Measurements from ENCODE around the gene SLC15A3.
A peak's percentile ranks its signal among the peaks of the same experiment; 100 is the strongest.

The SLC15A3 gene

GRCh38 chr11:60985501-60985900 is 33.5 kb upstream of the SLC15A3 start:
- H2AFZ ChIP-seq (ENCODE audit: low read length): no peak overlapping the region
- H4K8ac ChIP-seq (ENCODE audit: low read depth, low read length): no peak overlapping the region
- no peaks in the 10 kb centered on the region for H3K79me1 ChIP-seq (ENCODE audit: low read depth, low read length)
- no peak overlapping the region for H2BK120ac ChIP-seq (ENCODE audit: low read depth, low read length)
- no peak overlapping the region for H2BK15ac ChIP-seq (ENCODE audit: low read length)
- H3K18ac ChIP-seq (ENCODE audit: low read length): no peak overlapping the region
- H3K4me2 ChIP-seq (ENCODE audit: insufficient read depth, low read length, poor library complexity, severe bottlenecking): no peak overlapping the region
- no peak overlapping the region for H3K4me3 ChIP-seq (ENCODE audit: low read length in 2 of 2)
- H4K91ac ChIP-seq (ENCODE audit: low read depth, low read length, poor library complexity): no peak overlapping the region
- H2BK5ac ChIP-seq (ENCODE audit: low read length): no peak overlapping the region
- H3K36me3 ChIP-seq (replicated peaks in 1 of 2; ENCODE audit: control insufficient read depth in 2 of 2, insufficient read depth in 2 of 2, low read length in 2 of 2): no peaks in the 10 kb centered on the region
- H3K23ac ChIP-seq (ENCODE audit: low read depth, low read length, poor library complexity): no peak overlapping the region
- no peak overlapping the region for H2AK5ac ChIP-seq (ENCODE audit: low read depth, low read length)
- H3K27me3 ChIP-seq (ENCODE audit: control insufficient read depth in 3 of 3, insufficient read depth in 3 of 3, low read depth in 1 of 3, low read length in 3 of 3): peaks cover 0 to 38% (median 0%) of the 10 kb centered on the region in 3 experiments
- H3K27ac ChIP-seq (replicated peaks; ENCODE audit: low read length): no peak overlapping the region
- no peak for DNase-seq (ENCODE audit: low spot score)
- no peak overlapping the region for H3K4ac ChIP-seq (ENCODE audit: low read length)
- no peak overlapping the region for H2BK12ac ChIP-seq (ENCODE audit: low read length)
- no peaks in the 10 kb centered on the region for H3K9me3 ChIP-seq (replicated peaks in 1 of 2; ENCODE audit: control insufficient read depth in 2 of 2, insufficient read depth in 1 of 2, low read depth in 1 of 2, low read length in 2 of 2)
- WGBS, 2 donors (ENCODE audit: extremely low coverage in 2 of 2, insufficient read length in 2 of 2, insufficient replicate concordance in 1 of 2): no CpG with 5 or more reads among the region's 2 CpGs
- H3K9ac ChIP-seq (ENCODE audit: low read depth, low read length, poor library complexity): no peak overlapping the region
- H3K14ac ChIP-seq (ENCODE audit: low read length): no peak overlapping the region
- H3K4me1 ChIP-seq (ENCODE audit: control insufficient read depth in 2 of 2, insufficient read depth in 1 of 2, low read depth in 1 of 2, low read length in 2 of 2): peaks cover 0 to 4% of the 10 kb centered on the region in 2 donors

GRCh38 chr11:60984636-60985035 is 32.7 kb upstream of the SLC15A3 start:
- H3K4me2 ChIP-seq (ENCODE audit: insufficient read depth, low read length, poor library complexity, severe bottlenecking): no peak overlapping the region
- H3K79me1 ChIP-seq (ENCODE audit: low read depth, low read length): no peaks in the 10 kb centered on the region
- H2BK120ac ChIP-seq (ENCODE audit: low read depth, low read length): no peak overlapping the region
- no peak overlapping the region for H2BK15ac ChIP-seq (ENCODE audit: low read length)
- no peaks in the 10 kb centered on the region for H3K36me3 ChIP-seq (replicated peaks in 1 of 2; ENCODE audit: control insufficient read depth in 2 of 2, insufficient read depth in 2 of 2, low read length in 2 of 2)
- no peak overlapping the region for H3K23ac ChIP-seq (ENCODE audit: low read depth, low read length, poor library complexity)
- no peak overlapping the region for H3K27ac ChIP-seq (replicated peaks; ENCODE audit: low read length)
- H2BK5ac ChIP-seq (ENCODE audit: low read length): no peak overlapping the region
- no peak overlapping the region for H3K9ac ChIP-seq (ENCODE audit: low read depth, low read length, poor library complexity)
- H2BK12ac ChIP-seq (ENCODE audit: low read length): no peak overlapping the region
- no CpG with 5 or more reads among the region's 4 CpGs for WGBS, 2 donors (ENCODE audit: extremely low coverage in 2 of 2, insufficient read length in 2 of 2, insufficient replicate concordance in 1 of 2)
- no peak overlapping the region for H2AK5ac ChIP-seq (ENCODE audit: low read depth, low read length)
- H3K18ac ChIP-seq (ENCODE audit: low read length): no peak overlapping the region
- H3K14ac ChIP-seq (ENCODE audit: low read length): no peak overlapping the region
- no peak for DNase-seq (ENCODE audit: low spot score)
- no peak overlapping the region for H3K4ac ChIP-seq (ENCODE audit: low read length)
- no peak overlapping the region for H3K4me3 ChIP-seq (ENCODE audit: low read length in 2 of 2)
- peaks cover 0 to 38% (median 0%) of the 10 kb centered on the region in 3 experiments for H3K27me3 ChIP-seq (ENCODE audit: control insufficient read depth in 3 of 3, insufficient read depth in 3 of 3, low read depth in 1 of 3, low read length in 3 of 3)
- H3K4me1 ChIP-seq (ENCODE audit: control insufficient read depth in 2 of 2, insufficient read depth in 1 of 2, low read depth in 1 of 2, low read length in 2 of 2): peaks cover 0 to 4% of the 10 kb centered on the region in 2 donors
- no peak overlapping the region for H2AFZ ChIP-seq (ENCODE audit: low read length)
- no peak overlapping the region for H4K91ac ChIP-seq (ENCODE audit: low read depth, low read length, poor library complexity)
- no peak overlapping the region for H4K8ac ChIP-seq (ENCODE audit: low read depth, low read length)
- H3K9me3 ChIP-seq (replicated peaks in 1 of 2; ENCODE audit: control insufficient read depth in 2 of 2, insufficient read depth in 1 of 2, low read depth in 1 of 2, low read length in 2 of 2): no peaks in the 10 kb centered on the region

- no peak overlapping the region for H4K91ac ChIP-seq (ENCODE audit: low read depth, low read length, poor library complexity)
- no peak for DNase-seq (ENCODE audit: low spot score)
- WGBS, 2 donors (ENCODE audit: extremely low coverage in 2 of 2, insufficient read length in 2 of 2, insufficient replicate concordance in 1 of 2): no CpG with 5 or more reads among the region's 6 CpGs
Measured at GRCh38 chr11:60984149-60984548, 32.2 kb upstream of the SLC15A3 start.

GRCh38 chr11:60982184-60982583 is 30.2 kb upstream of the SLC15A3 start:
- H3K27me3 ChIP-seq (ENCODE audit: control insufficient read depth in 3 of 3, insufficient read depth in 3 of 3, low read depth in 1 of 3, low read length in 3 of 3): peaks cover 0 to 19% (median 0%) of the 10 kb centered on the region in 3 experiments
- no peak overlapping the region for H3K14ac ChIP-seq (ENCODE audit: low read length)
- H3K18ac ChIP-seq (ENCODE audit: low read length): peak overlapping the region; percentile 65
- H3K4me3 ChIP-seq (ENCODE audit: low read length in 2 of 2): no peak overlapping the region
- no peak overlapping the region for H2AK5ac ChIP-seq (ENCODE audit: low read depth, low read length)
- H2BK15ac ChIP-seq (ENCODE audit: low read length): peak overlapping the region; percentile 9
- peak overlapping the region; percentile 16 for H2BK12ac ChIP-seq (ENCODE audit: low read length)
- H4K8ac ChIP-seq (ENCODE audit: low read depth, low read length): no peak overlapping the region
- H2BK5ac ChIP-seq (ENCODE audit: low read length): no peak overlapping the region
- no peak overlapping the region for H3K9ac ChIP-seq (ENCODE audit: low read depth, low read length, poor library complexity)
- no peak overlapping the region for H3K4ac ChIP-seq (ENCODE audit: low read length)
- peaks cover 0 to 4% of the 10 kb centered on the region in 2 donors for H3K4me1 ChIP-seq (ENCODE audit: control insufficient read depth in 2 of 2, insufficient read depth in 1 of 2, low read depth in 1 of 2, low read length in 2 of 2)
- H3K4me2 ChIP-seq (ENCODE audit: insufficient read depth, low read length, poor library complexity, severe bottlenecking): no peak overlapping the region
- H4K91ac ChIP-seq (ENCODE audit: low read depth, low read length, poor library complexity): no peak overlapping the region
- no peaks in the 10 kb centered on the region for H3K79me1 ChIP-seq (ENCODE audit: low read depth, low read length)
- no peak overlapping the region for H3K23ac ChIP-seq (ENCODE audit: low read depth, low read length, poor library complexity)
- H3K27ac ChIP-seq (replicated peaks; ENCODE audit: low read length): no peak overlapping the region
- DNase-seq (ENCODE audit: low spot score): no peak
- H3K9me3 ChIP-seq (replicated peaks in 1 of 2; ENCODE audit: control insufficient read depth in 2 of 2, insufficient read depth in 1 of 2, low read depth in 1 of 2, low read length in 2 of 2): no peaks in the 10 kb centered on the region
- H2AFZ ChIP-seq (ENCODE audit: low read length): peak overlapping the region; percentile 38
- no peak overlapping the region for H2BK120ac ChIP-seq (ENCODE audit: low read depth, low read length)
- no CpG with 5 or more reads among the region's 8 CpGs for WGBS, 2 donors (ENCODE audit: extremely low coverage in 2 of 2, insufficient read length in 2 of 2, insufficient replicate concordance in 1 of 2)
- H3K36me3 ChIP-seq (replicated peaks in 1 of 2; ENCODE audit: control insufficient read depth in 2 of 2, insufficient read depth in 2 of 2, low read length in 2 of 2): no peaks in the 10 kb centered on the region

More at GRCh38 chr11:60984149-60984548, 32.2 kb upstream of the SLC15A3 start:
- Histone ChIP-seq H3K4me1 (ENCODE audit: control insufficient read depth in 2 of 2, insufficient read depth in 1 of 2, low read depth in 1 of 2, low read length in 2 of 2) (peaks cover 0 to 4% of the 10 kb centered on the region in 2 donors), H2BK120ac (ENCODE audit: low read depth, low read length) (no peak overlapping the region), H2AFZ (ENCODE audit: low read length) (no peak overlapping the region), H3K4me2 (ENCODE audit: insufficient read depth, low read length, poor library complexity, severe bottlenecking) (no peak overlapping the region), H3K79me1 (ENCODE audit: low read depth, low read length) (no peaks in the 10 kb centered on the region), H2AK5ac (ENCODE audit: low read depth, low read length) (no peak overlapping the region), H3K23ac (ENCODE audit: low read depth, low read length, poor library complexity) (no peak overlapping the region), H3K14ac (ENCODE audit: low read length) (no peak overlapping the region), H3K27ac (replicated peaks; ENCODE audit: low read length) (no peak overlapping the region), H3K9me3 (replicated peaks in 1 of 2; ENCODE audit: control insufficient read depth in 2 of 2, insufficient read depth in 1 of 2, low read depth in 1 of 2, low read length in 2 of 2) (no peaks in the 10 kb centered on the region), H2BK15ac (ENCODE audit: low read length) (no peak overlapping the region), H3K9ac (ENCODE audit: low read depth, low read length, poor library complexity) (no peak overlapping the region), H2BK5ac (ENCODE audit: low read length) (no peak overlapping the region), H4K8ac (ENCODE audit: low read depth, low read length) (no peak overlapping the region), H3K4ac (ENCODE audit: low read length) (no peak overlapping the region), H3K36me3 (replicated peaks in 1 of 2; ENCODE audit: control insufficient read depth in 2 of 2, insufficient read depth in 2 of 2, low read length in 2 of 2) (no peaks in the 10 kb centered on the region), H2BK12ac (ENCODE audit: low read length) (no peak overlapping the region), H3K27me3 (ENCODE audit: control insufficient read depth in 3 of 3, insufficient read depth in 3 of 3, low read depth in 1 of 3, low read length in 3 of 3) (peaks cover 0 to 35% (median 0%) of the 10 kb centered on the region in 3 experiments), H3K18ac (ENCODE audit: low read length) (no peak overlapping the region), H3K4me3 (ENCODE audit: low read length in 2 of 2) (no peak overlapping the region)

Data from neuronal stem cell (in vitro differentiated cells).